Lower leg skin (tissue), 3 donors: ENCODE measurements around the gene UBAC2.

Experiments used
- POLR2A ChIP-seq, 2 donors: fragments of 450-650 bp; IDR thresholded peaks; one replicate each; pipeline ENCODE4 v1.6.1; 2016 to 2017; ENCODE audit warnings: antibody characterized with exemption in 2 of 2, mild to moderate bottlenecking in 1 of 2, moderate library complexity in 1 of 2
- TF ChIP-seq, protein P1 (sequence below), 3 donors: fragments of 450-650 bp; IDR thresholded peaks; one replicate each; pipeline ENCODE4 v1.5.1; 2016; ENCODE audit warnings: antibody characterized with exemption in 3 of 3, mild to moderate bottlenecking in 3 of 3, moderate library complexity in 2 of 3

DNA sequence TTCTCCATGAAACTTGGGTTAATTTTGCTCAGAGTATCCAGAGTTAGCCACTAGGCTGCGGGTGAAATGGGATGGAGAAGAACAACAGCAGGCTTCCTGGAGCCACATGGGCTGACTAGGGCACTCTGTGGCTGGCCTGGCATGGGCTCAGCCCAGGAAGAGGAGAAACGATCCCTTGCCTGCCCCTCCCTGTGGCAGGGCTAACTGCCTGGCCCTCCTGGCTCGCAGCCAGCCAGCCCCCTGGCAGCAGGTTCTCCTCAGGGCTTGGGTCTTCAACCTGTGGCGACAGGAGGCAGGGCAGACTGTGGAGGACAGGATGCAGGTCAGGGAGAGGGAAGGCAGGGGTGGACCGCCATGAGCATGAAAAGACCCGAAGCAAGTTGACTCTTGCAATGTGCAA lies 185.3 kb downstream of the UBAC2 start:
- TF ChIP-seq, protein P1, sequence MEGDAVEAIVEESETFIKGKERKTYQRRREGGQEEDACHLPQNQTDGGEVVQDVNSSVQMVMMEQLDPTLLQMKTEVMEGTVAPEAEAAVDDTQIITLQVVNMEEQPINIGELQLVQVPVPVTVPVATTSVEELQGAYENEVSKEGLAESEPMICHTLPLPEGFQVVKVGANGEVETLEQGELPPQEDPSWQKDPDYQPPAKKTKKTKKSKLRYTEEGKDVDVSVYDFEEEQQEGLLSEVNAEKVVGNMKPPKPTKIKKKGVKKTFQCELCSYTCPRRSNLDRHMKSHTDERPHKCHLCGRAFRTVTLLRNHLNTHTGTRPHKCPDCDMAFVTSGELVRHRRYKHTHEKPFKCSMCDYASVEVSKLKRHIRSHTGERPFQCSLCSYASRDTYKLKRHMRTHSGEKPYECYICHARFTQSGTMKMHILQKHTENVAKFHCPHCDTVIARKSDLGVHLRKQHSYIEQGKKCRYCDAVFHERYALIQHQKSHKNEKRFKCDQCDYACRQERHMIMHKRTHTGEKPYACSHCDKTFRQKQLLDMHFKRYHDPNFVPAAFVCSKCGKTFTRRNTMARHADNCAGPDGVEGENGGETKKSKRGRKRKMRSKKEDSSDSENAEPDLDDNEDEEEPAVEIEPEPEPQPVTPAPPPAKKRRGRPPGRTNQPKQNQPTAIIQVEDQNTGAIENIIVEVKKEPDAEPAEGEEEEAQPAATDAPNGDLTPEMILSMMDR (IDR thresholded peaks at IDR 0.05): no peak
- TF ChIP-seq POLR2A (IDR thresholded peaks at IDR 0.05): no peak
